Activated CD8-positive, alpha-beta memory T cell treated with anti-CD3 and anti-CD28 coated beads for 48 hours (primary cell): ENCODE results near the gene GSC2.
A peak's percentile ranks its signal among the peaks of the same experiment; 100 is the strongest.

Experiments
- DNase-seq, 3 experiments: peaks; one replicate each; pipeline ENCODE4 v3.0.0-alpha.2; 2020; ENCODE audit warnings: low read depth in 2 of 3, low spot score in 2 of 3

Gene GSC2

GRCh38 chr22:19121631-19122142 is 28.4 kb downstream of the GSC2 start:
- peak in 1 of 3 experiments; percentile 4 for DNase-seq

GRCh38 chr22:19120829-19121630 is 29.1 kb downstream of the GSC2 start:
- no peak for DNase-seq

GRCh38 chr22:19119949-19120348 is 30.1 kb downstream of the GSC2 start:
- no peak for DNase-seq

GRCh38 chr22:19118329-19118880 is 31.7 kb downstream of the GSC2 start:
- DNase-seq, result no peak

- DNase-seq, result no peak
Measured at GRCh38 chr22:19117111-19117512, 33.0 kb downstream of the GSC2 start.

- DNase-seq, result no peak
Measured at GRCh38 chr22:19115628-19116027, 34.5 kb downstream of the GSC2 start.

- DNase-seq, result no peak
Measured at GRCh38 chr22:19114984-19115552, 35.0 kb downstream of the GSC2 start.

- no peak for DNase-seq
Measured at GRCh38 chr22:19113429-19113828, 36.7 kb downstream of the GSC2 start.

- no peak for DNase-seq
Measured at GRCh38 chr22:19111584-19111983, 38.5 kb downstream of the GSC2 start.

- DNase-seq, result no peak
Measured at GRCh38 chr22:19111140-19111539, 39.0 kb downstream of the GSC2 start.

- no peak for DNase-seq
Measured at GRCh38 chr22:19110646-19111045, 39.4 kb downstream of the GSC2 start.

- DNase-seq, result no peak
Measured at GRCh38 chr22:19110064-19110458, 40.0 kb downstream of the GSC2 start.

- DNase-seq, result no peak
Measured at GRCh38 chr22:19109198-19110063, 40.7 kb downstream of the GSC2 start.

GRCh38 chr22:19108807-19109197 is 41.3 kb downstream of the GSC2 start:
- no peak for DNase-seq

- no peak for DNase-seq
Measured at GRCh38 chr22:19107730-19108074, 42.4 kb downstream of the GSC2 start.

- no peak for DNase-seq
Measured at GRCh38 chr22:19106886-19107729, 43.0 kb downstream of the GSC2 start.

GRCh38 chr22:19105867-19106802 is 44.0 kb downstream of the GSC2 start:
- no peak for DNase-seq

GRCh38 chr22:19105456-19105855 is 44.6 kb downstream of the GSC2 start:
- DNase-seq, result no peak
